Activated CD8-positive, alpha-beta memory T cell treated with anti-CD3 and anti-CD28 coated beads, Interleukin-2, amount 50 U/mL, for 48 hours (primary cell): ENCODE results near the gene MOB1B.

ENCODE experiments used
- DNase-seq: peaks from one replicate; pipeline ENCODE4 v3.0.0-alpha.2; 2020

MOB1B gene

DNA sequence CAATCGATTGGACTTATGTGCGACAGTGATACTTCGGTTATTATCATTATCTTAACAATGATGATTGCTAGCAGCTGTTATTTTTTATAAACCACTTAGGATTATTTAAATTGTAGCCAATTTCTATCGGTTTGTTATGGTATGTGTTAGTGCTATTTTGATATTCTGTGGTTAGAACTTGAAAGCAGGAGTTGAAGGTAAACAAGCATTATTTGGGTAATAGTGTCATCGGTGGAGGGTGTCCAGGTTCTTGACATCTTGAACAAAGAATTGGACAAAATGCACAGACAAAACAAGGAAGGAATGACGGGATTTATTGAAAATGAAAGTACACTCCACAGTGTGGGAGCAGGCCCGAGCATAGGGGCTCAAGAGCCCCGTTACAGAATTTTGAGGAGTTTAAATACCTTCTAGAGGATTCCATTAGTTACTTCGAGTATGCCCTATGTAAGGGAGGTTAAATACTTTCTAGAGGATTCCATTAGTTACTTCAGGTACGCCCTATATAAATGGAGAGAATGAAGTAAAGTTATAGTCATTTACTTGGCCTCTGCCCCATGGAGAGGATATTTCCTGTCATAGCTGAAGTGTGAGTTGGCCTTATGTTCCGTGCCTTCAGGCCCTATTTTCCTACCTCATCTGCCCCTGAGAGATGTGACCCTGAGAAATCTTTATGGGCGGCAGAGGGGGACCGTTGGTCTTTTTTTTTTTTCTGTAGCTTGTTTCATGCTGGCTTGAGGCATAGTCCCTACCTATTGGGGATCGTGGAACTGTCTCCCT lies 13.1 kb downstream of the MOB1B start:
- no peak for DNase-seq

DNA sequence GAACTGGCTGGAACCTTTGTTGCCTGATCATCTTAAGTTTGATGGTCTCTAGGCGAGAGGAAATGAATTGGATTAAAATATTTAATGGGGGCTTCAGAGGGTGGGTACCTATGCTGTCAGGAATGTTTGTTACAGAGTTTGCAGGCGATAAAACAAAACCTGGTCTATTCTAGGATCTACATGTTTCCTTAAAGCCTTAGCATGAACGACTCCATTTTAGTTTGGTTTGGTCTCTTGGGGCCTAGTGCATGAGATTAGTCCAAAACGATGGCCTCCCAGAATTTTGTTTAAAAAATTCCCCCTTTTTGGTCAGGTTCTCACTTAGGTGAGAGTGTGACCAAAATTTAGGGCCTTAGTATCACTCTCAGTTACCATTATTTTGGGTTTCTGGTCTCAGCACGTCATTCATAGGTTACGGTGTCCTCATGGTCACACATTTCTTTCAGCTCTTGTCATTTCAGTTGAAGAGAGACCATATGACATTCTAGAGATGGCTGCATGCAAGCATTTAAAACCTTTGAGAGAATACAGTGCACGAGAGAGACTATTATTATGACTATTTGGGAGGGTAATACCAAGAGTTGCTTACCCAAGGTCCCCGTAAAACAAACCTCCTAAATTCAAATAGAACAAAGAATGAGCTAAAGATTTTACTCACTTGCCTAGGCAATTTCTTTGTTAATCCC lies 13.8 kb downstream of the MOB1B start:
- no peak for DNase-seq

DNA sequence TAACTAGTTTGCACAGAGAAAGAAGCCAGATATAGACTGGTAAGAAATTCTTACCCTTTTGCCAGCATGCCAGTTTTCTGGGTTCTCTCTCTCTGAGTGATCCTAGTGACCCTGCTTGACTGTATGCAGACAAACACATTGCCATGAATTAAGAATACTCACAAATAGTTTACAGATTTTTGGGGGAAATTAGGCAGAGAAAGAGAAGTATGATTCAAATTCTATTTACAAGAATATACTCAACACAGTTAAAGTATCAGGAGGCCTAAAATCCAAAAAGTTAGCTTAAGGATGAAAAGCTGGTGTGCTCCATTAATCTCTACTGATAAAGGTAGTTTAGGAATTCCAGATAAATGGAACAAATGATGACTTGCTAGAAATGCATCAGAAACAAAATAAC lies 18.4 kb downstream of the MOB1B start:
- DNase-seq, result no peak

GRCh38 chr4:70925418-70925817 lies 23.2 kb downstream of the MOB1B start:
- DNase-seq, result no peak

DNA sequence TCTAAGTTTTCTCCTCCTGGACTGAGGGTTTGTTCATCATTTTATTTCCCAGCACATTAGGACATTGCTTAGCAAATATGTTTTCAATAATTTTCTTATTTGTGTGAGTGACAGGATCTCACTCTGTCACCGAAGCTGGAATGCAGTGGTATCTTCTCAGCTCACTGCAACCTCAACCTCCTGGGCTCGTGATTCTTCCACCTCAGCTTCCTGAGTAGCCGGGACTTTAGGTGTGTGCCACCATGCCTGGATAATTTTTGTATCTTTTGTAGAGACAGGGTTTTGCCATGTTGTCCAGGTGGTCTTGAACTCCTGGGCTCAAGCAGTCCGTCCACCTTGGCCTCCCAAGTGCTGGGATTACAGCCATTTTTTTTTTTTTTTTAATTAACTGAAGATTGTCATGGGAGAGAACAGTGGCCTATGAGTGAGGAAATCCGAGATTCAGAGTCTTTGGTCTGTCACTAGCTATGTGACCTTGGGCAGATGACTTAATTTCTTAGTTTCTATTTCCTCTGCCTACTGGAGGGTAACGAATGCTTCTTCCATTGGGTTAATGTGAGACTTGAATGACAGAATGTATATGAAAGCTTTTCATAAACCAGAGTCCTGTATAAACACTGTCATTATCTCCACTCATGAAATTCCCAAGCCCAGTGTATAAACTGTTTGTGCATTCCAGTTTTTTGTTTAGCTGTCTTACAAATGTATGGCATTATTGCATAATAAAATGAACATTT lies 23.9 kb downstream of the MOB1B start:
- DNase-seq, result no peak

DNA sequence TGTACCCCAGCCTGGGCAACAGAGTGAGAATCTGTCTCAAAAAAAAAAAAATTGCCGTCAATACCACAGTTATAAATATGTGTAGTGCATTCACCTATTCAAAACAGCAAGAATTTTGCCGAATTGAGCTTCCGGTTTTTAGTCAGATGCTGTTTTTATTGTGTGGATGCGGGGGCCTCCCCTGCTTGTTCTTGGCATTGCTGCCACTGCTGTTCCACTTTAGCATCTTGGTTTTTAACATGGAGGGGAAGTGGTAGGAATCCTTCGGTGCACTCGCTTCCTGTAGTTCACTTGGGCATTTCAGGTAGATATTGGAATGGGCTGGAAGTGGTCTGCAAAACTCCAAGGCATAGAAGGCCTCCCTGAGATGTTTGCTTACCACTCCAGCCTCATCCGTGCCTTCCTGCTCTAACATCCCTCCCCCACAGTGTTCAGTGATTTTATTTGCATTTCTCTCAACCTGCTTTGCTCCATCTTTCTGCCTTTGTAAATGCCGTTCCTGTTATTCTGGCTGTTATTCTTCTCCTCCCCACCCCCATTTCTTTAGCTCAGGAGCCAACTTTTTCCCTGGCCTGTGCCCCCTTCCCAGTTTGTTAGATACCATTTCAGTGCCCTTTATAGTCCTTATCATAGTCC lies 25.5 kb downstream of the MOB1B start:
- no peak for DNase-seq

DNA sequence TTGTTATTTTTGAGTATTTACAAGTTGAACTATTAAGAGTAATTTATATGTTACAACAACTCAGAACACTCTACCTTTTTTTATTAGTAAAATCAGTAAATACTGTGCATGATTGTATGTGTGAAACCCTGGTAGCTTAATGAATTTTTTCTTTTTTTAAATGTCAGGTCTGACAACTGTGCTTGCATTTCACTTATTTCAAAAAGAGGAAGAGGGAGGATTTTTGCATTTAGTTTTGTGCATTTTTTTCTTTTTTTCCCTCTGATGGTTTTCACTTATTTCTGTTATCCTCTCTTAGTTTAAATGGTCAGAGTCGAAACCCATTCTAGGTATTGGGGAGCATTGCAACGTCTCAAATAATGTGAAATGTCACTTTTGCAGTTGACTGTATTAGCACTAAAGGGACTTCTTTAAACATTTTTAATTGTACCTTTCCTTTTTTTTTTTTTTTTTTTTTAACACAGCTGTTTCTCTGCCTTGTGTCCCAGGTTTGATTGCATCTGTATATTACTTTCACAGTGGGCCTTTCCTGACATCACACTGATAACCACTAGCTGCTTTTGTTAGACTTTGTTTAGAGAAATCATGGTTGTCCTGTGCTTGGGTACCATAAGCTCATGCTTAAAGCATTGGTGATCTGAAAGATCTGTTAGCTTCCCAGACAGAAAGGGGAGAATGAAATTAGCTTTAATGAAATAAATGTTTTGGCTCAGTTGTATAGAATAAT lies 28.5 kb downstream of the MOB1B start:
- no peak for DNase-seq

DNA sequence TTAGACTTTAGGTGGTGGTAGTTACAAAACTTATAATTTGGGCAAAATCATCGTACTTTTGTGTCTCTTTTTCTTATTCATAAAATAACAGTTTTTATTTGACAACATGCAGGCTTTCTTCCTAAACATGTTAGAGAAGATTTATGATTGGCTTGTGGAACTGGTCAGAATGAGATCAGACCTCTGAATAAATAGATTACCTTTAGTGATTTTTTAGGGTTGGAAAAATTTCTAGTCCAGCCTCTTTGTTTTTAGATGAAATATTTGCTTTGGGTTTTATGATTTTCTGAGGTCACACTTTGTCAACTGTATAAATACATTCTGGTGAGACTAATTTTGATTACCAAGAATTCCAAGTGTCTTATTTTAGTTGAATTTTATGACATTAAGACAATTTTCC lies 29.2 kb downstream of the MOB1B start:
- no peak for DNase-seq

DNA sequence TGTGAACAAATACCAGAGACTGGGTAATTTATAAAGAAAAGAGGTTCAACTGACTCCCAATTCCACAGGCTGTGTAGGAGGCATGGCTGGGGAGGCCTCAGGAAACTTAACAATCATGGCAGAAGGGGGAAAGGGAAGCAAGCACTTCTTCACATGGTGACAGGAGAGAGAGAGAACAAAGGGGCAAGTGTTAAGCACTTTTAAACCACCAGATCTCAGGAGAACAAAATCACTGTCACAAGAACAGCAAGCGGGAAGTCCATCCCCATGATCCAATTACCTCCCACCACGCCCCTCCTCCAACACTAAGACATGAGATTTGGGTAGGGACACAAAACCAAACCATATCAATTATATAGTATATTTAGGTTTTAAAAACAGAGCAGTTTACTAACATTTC lies 30.8 kb downstream of the MOB1B start:
- DNase-seq, result no peak

DNA sequence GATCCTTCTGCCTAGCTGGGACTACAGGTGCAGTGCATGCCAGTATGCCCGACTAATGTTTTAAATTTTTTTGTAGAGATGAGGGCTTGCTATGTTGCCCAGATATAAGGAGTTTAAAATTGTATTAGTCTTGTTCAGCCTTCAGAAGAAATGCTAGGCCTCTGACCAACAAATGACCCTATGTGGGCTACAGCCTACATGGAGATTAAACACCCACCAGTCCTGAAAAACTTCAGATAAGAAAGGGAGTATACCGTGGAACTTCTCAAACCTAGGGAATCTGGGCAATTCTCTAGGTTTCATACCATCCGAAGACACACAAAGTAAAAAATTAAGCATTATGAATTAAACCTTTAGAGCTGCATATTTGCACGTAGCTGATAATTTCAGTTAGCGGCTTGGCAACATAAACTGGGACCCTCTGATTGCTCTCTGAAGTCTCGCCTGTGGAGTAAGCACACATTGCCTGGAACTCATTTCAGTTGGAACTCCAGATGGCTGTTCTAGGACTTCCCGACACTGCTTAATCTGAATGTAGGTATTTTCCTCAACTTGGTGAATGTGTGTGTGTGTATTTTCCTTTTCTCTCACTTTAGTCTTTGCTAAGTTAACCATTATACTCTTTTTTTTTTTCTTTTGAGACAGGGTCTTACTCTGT lies 33.0 kb downstream of the MOB1B start:
- no peak for DNase-seq

GRCh38 chr4:70936200-70936787 lies 34.1 kb downstream of the MOB1B start:
- DNase-seq, result no peak

GRCh38 chr4:70938086-70938485 lies 35.9 kb downstream of the MOB1B start:
- no peak for DNase-seq

- no peak for DNase-seq
Observed at GRCh38 chr4:70940134-70940533, 38.0 kb downstream of the MOB1B start.

- no peak for DNase-seq
Observed at GRCh38 chr4:70943114-70943513, 40.9 kb downstream of the MOB1B start.

GRCh38 chr4:70945046-70945445 lies 42.9 kb downstream of the MOB1B start:
- no peak for DNase-seq

- no peak for DNase-seq
Observed at GRCh38 chr4:70945452-70946055, 43.4 kb downstream of the MOB1B start.

- no peak for DNase-seq
Observed at GRCh38 chr4:70946939-70947338, 44.8 kb downstream of the MOB1B start.

DNA sequence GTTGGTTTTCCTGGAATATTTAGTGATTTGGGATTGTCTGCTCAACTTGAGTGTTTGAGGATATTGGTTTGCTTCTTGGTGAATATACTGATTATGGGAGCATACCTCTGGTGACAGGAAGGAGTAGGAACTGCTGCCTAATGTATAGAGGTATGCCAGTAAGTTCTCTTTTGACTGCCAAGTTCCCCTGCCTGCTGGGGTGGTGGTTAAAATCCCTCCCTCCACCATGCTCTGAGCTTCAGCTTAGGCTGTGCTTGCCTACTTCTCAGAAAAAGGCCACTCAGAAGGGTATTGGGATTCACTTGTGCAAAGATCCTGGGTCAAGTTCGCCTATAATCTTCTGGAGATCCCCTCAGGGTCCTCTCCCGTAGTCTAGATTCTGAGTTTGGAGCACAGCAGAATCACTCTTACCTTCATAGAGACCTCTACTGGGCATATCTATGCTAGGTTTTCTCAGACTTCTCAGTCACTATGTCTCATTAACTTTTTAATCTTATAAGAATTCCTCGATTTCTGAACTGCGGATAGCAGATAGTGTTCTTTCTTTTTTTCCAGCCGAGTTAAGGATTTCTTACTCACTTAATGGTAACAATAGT lies 46.6 kb downstream of the MOB1B start:
- no peak for DNase-seq

GRCh38 chr4:70954032-70954431 lies 51.9 kb downstream of the MOB1B start:
- no peak for DNase-seq

- no peak for DNase-seq
Observed at GRCh38 chr4:70956549-70957210, 54.5 kb downstream of the MOB1B start.
